NCI-H345 (cell line): ENCODE measurements around the gene SP3.

Experiments
- DNase-seq: peaks from one replicate; lab custom pipeline; 2025; lab: John Stamatoyannopoulos, UW

SP3 gene

GRCh38 chr2:173966274-173967098 is 1.3 kb upstream of the SP3 start:
- no peak for DNase-seq

GRCh38 chr2:173964565-173965371 is 405 bp downstream of the SP3 start:
- DNase-seq, result peak; percentile 79

- DNase-seq, result peak; percentile 92
These were observed 1.2 kb downstream of the SP3 start for GRCh38 chr2:173963817-173964564.

GRCh38 chr2:173963323-173963816 is 1.8 kb downstream of the SP3 start:
- peak; percentile 69 for DNase-seq

- DNase-seq, result no peak
These were observed 2.5 kb downstream of the SP3 start for GRCh38 chr2:173962583-173963110.

GRCh38 chr2:173962031-173962430 is 3.1 kb downstream of the SP3 start:
- DNase-seq, result no peak

- DNase-seq, result no peak
These were observed 3.8 kb downstream of the SP3 start for GRCh38 chr2:173961346-173961705.

- no peak for DNase-seq
These were observed 5.3 kb downstream of the SP3 start for GRCh38 chr2:173959909-173960308.

- no peak for DNase-seq
These were observed 5.8 kb downstream of the SP3 start for GRCh38 chr2:173959358-173959884.

- no peak for DNase-seq
These were observed 6.9 kb downstream of the SP3 start for GRCh38 chr2:173958198-173958846.

- DNase-seq, result no peak
These were observed 7.7 kb downstream of the SP3 start for GRCh38 chr2:173957517-173957916.

GRCh38 chr2:173956454-173956853 is 8.7 kb downstream of the SP3 start:
- no peak for DNase-seq

- DNase-seq, result no peak
These were observed 9.3 kb downstream of the SP3 start for GRCh38 chr2:173955867-173956266.

GRCh38 chr2:173955004-173955403 is 10.2 kb downstream of the SP3 start:
- no peak for DNase-seq

GRCh38 chr2:173953047-173953424 is 12.1 kb downstream of the SP3 start:
- no peak for DNase-seq

- no peak for DNase-seq
These were observed 12.7 kb downstream of the SP3 start for GRCh38 chr2:173952267-173953046.

- no peak for DNase-seq
These were observed 16.3 kb downstream of the SP3 start for GRCh38 chr2:173948842-173949241.

- no peak for DNase-seq
These were observed 17.0 kb downstream of the SP3 start for GRCh38 chr2:173948198-173948597.

- no peak for DNase-seq
These were observed 18.0 kb downstream of the SP3 start for GRCh38 chr2:173947131-173947530.

GRCh38 chr2:173943738-173944137 is 21.4 kb downstream of the SP3 start:
- DNase-seq, result no peak
